SH-SY5Y (cell line): ENCODE data around the gene NET1.

Experiments used
- GATA2 ChIP-seq: IDR thresholded peaks from 2 replicates; pipeline ENCODE4 v1.6.1; 2011; ENCODE audit warnings: mild to moderate bottlenecking, low read depth, low read length
- GATA3 ChIP-seq: IDR thresholded peaks from 2 replicates; pipeline ENCODE4 v1.6.1; 2011; ENCODE audit warnings: low read depth, mild to moderate bottlenecking, low read length, moderate library complexity

NET1 gene

DNA sequence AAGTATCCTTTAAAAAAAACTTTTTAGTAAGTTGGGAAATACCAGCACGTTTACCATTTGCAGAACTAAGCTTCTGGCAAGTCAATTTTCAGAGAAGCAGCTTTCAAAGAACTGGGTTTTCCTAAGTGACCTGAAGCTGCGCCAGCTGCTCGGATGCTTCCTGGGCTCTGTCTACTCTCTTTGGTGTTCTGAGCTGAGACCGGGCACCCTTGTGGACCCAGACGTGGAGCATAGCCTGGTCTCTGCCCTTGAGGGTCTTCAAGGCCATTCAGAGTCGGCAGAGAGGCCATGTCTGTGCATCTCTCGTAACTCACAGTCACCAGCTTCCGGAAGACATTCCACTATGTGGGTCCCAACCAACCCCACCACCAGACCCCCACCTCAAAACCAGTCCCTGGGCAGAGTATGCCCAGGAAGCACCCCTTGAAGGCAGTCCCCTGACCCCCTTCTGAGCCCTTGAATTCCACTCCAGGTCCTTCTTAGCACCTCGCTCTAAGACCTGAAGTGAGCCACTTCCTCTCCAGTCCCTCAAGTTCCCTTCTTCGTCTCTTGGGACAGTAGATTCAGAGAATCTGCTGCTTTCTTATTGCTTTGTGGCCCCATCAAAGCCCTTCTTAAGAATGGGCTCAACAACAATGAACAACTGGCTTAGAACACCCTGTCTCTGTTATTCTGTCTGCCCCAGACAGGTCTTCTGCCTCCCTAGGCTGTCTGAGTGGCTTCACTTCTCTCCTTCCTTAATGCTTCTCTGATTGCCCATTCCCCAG lies 78.5 kb downstream of the NET1 start:
- TF ChIP-seq GATA3 (no peak), GATA2 (no peak)

DNA sequence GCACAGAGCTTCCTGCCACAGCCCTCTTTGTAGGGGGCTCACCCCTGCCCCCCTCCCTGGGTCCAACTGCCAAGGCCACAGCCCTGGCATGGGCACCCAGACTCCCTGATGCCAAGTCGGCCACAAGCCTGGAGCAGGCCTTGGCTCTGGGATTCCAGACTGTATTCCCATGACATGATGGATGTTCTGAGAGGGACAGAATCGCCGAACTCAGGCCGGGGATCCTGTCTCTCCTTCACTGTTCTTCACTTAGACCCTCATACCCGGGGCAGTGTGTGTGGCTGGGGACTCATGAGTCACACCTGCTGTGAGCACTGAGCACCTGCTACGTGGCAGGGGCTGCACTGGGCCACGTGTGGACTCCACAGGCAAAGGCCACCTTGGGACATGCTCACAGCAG lies 79.1 kb downstream of the NET1 start:
- no peak for TF ChIP-seq GATA2
- no peak for TF ChIP-seq GATA3

DNA sequence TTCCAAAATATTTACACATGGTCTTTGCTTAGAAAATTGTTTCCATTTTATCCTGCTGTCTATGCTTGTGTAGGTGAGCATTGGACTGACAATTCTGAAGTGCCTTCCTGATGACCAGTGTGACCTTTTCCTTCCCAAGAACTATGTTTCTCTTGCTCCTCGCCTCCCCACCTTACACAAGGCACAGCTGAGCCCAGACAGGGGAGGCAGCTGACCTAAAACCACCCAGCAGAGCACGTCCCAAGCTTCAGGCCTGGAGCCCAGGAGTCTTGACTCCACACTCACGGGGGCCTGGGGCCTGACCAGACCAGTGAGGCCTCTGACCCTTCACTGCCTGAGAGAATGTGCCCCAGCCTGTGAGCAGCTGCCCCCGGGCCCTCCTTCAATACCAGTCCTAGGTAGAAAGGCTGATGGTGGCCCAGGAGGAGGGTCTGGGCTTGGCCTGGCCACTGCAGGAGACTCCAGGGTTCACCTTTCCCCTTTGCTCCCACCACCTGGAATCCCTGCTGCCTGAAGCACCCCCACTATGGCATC lies 80.0 kb downstream of the NET1 start:
- TF ChIP-seq GATA3, result no peak
- TF ChIP-seq GATA2, result no peak

DNA sequence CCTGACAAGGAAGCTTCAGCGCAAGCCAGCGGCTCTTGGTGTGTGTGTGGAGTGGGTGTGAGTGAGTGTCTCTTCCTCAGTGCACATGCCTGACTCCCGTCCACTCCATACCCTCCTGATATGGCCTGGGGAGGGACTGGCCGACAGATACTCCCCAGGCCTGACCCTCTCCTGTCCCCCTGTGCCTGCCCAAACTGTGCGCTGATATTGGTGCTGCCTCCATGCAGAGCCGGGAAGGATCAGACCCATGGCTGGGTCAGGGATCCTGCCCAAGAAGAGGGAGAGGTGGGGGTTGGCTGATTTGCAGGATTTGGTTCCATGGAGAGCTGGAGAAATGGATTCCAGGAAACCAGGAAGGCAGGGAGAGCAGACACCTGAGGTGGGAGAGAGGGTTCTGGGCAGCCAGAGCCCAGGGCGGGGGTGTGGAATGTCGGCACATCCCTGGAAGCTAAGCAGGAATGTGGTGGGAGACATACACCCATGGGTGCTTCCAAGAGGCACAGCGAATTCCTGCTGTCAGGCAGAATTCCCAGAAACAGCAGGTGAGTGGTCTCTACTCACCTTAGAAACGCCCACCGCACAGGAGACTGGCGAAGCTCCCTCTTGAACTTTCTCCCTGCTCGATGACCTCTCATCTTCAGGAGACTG lies 80.7 kb downstream of the NET1 start:
- no peak for TF ChIP-seq GATA2
- TF ChIP-seq GATA3, result no peak

DNA sequence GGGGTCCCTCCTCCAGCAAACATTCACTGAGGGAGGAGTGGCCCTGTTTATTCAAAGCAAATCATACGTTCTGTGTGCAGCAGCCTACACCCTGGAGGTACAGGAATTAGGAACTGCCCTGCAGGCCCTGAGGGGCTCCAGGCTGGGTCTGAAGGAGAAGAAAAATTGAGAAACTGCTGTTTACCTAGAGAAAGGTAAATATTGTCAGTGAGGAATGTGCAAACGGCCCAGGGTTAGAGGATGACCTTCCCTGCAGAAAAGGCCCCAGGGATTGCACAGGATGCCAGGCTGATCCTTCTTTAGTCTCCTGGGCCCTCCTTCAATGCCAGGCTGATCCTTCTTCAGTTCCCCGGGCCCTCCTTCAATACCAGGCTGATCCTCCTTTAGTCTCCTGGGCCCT lies 81.3 kb downstream of the NET1 start:
- no peak for TF ChIP-seq GATA2
- no peak for TF ChIP-seq GATA3

DNA sequence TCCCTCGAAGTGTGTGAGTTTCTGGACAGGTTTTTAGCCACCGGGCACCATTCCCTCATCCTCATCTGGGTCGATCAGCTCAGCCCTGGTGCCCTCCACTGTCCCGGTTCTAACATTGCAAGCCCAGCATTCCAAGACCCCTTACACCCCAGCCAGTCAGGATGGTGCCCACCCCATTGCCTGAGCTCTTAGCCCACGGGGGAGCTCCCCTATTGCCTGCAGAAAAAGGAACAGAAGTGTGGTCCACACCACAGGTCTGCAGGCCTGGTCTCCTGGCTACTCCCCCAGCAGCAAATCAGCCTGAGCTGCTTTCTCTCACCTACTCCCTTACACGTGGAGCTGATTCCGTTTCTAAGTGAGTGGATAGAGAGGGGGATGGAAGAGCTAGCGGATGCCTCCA lies 82.3 kb downstream of the NET1 start:
- TF ChIP-seq GATA3 (no peak), GATA2 (no peak)

DNA sequence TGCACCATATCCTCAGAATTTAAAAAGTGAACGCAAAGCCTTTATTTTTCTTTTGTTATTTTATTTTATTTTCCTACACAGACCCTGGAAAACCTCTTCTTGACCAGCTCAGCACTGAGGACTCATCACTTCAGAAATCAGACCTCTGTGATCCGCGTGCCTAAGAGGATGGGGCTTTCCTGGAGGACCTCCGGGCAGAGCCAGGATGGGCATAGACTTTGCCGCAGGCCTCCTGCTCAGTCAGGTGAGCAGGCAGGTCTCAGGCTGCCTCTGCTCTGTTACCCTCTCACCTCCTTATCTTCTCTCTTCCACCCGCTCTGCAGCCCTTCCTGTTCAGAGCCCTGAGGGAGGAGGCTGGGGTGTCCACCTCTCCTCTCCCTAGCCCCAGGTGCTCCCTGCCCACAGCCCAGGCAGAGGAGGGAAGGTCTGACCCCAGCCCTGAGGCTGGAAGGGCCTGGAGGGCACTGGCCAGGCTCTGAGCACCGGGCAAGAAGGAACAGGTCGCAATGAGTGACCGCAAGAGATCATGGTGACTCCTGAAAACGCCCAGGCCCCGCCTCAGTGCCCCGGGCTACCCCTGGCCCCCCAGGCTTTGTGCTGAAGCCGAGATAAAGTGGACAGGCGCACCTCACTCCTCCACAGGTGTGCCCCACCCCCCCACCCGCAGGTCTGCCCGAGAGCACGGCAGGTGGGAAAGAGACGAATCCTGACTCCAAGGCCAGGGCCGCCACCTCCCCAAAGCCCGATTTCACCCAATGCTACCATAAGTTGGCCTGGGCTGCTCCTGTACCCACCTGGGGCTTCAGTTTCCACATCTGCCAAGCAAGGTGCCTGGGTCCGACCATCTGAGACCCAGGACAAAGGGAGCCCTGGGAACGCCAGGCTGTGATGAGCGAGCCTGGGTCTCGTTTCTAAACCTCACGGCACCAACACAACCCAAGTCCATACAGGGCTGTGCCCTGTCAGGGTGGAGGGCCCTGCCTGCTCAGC lies 84.2 kb downstream of the NET1 start:
- TF ChIP-seq GATA3 (no peak), GATA2 (no peak)

DNA sequence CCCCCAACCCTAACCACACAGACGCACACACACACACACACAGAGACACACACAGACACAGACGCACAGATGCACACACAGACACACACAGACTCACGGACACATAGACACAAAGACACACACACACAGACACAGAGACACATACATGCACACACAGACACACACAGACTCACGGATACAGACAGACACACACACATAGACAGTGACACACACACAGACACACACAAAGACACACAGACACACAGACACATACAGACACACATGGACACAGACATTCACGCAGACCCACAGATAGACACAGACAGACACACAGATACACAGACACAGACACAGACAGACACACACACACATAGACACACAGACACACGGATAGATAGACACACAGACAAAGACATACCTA lies 84.9 kb downstream of the NET1 start:
- no peak for TF ChIP-seq GATA2
- no peak for TF ChIP-seq GATA3

DNA sequence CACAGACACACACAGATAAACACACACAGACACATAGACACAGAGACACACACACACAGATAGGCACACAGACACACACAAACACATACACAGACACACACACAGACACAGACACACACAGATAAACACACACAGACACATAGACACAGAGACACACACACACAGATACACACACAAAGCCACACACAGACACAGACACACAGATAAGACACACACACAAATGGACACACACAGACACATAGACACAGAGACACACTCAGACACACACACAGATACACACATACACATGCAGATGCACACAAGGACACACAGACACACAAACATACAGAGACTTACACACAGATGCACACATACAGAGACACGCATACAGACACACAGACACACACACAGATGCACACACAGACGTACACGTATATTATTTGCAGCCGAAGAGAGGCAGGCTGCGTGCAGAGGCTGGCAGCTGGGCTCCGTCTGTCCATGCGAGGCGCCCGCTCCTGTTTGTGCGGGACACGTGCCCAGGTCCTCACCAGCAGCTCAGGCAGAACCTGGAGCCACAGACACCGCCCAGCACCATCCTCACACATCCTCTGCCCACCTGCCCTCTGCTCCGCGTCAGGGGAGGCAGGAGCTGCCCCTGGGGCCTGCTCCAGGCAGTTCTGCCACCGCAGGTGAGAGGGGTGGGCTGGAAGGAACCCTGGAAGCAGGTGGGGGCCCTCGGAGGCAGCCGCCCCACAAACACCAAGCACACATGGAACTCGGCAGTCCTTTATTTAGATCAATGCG lies 85.8 kb downstream of the NET1 start:
- TF ChIP-seq GATA2 (no peak), GATA3 (no peak)

DNA sequence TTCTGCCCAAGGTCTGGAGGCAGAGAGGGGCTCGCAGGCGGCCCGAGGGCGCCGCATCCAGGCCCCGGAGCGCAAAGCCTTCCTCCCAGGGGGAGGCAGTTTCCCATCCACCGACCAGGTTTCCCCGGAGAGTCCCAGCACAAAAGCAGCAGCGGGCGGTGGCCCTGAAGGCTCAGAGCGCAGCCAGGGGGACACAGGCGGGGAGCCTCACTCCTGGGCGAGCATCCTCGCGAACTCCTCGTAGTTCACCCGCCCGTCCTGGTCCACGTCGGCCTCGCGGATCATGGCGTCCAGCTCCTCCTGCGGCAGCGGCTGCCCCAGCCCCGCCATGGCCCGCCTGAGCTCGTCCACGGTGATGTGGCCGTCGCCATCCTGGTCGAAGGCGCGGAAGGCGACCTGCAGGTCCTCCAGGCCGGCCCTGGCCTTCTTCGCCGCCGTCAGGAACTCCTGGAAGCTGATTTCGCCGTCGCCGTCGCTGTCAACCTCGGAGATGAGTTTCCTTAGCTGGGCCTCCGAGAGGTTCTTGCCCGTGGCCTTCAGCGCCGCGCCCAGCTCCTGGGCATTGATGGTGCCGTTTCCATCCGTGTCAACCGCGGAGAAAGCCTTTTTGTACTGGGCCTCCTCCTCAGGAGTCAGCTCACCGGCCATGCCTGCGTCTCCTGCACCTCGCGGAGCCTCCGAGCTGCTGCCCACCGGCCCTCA lies 86.6 kb downstream of the NET1 start:
- no peak for TF ChIP-seq GATA2
- TF ChIP-seq GATA3, result no peak

DNA sequence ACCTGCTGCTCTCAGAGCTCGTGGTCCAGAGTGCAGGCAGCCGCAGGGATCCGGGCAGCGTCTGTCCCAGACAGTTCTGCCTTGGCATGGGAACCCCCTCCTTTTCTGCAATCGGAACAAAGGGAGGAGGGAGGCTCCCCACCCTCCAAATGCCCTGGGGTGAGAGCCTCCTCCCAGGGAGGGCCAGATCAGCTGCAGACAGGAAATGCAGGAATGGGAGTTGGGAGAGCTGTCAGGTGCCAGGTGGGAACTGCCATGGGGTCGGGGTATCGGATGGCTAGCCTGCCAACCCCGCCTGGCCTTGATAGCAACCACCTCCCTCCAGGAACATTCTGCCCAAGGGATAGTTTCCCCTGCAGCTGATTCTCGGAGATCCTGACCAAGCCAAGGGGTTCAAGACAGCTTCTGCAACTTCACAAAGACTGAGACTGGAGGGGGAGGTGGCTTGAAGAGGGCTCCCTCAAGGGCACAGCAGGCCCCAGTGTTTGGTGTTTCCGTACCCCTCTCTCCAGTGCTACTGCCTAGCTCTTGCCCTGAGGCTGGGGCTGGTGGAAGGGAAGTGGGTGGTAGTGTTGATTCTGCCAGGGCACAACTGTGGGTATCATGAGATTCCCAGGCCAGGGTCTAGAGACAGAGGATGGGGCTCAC lies 87.3 kb downstream of the NET1 start, which contains the start of gene CALML5:
TSS of gene CALML5 (minus strand) at position 78 of the 648 bp plus-strand sequence. CDS start 132 bp downstream, outside the sequence.
- no peak for TF ChIP-seq GATA2
- no peak for TF ChIP-seq GATA3

DNA sequence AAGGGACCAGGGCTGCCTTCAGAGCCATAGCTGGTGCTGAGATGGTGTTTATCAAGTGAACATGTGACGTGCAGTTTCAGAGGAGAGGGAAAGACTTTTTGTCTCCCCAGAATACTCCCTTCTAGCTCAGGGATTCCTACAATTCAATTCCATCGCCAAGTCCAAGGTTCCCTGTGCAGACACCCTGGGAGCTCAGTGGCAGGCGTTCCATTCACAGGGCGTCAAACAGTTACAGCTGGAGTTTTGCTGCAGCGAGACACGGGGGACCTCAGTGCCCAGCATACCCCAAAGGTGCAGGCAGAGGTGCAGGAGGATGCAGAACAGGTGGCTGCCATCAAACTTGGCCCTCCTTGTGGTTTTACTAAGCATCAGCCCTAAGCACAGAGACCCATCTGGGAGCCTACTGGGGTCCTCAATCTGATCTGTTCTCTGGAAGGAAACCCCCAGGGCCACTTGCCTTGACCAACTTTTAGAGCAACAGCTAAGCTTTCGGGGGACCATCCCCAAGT lies 87.9 kb downstream of the NET1 start:
- TF ChIP-seq GATA3, result no peak
- no peak for TF ChIP-seq GATA2

DNA sequence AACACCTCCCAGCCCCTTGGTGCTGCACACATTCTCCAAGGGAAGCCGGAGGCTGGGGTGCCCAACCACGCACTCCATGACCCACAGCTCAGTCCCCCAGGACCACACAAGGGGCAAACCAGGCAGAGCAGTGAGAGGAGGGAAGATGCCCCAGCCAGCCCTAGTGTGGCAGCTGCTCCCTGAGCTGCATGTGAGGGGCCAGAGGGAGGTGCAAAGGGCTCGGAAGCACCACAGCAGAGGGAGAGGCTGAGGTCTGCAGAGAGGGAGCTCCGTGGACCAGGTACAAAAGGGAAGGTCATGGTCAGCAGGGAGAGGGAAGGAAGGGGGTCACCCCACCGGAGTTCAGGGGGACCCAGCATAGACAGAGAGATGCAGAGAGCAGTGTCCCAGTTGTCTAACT lies 88.6 kb downstream of the NET1 start:
- TF ChIP-seq GATA3 (no peak), GATA2 (no peak)
